ENCODE data around the gene WFS1.

GRCh38 chr4:6226506-6226905 is 43.1 kb upstream of the WFS1 start:
- TF ChIP-seq CTCF (IDR thresholded peaks at IDR 0.05), result no peak
- no peak for TF ChIP-seq EP300 (IDR thresholded peaks at IDR 0.05; ENCODE audit: borderline replicate concordance in 1 of 2, low read depth in 1 of 2, low read length in 1 of 2)
- TF ChIP-seq SMC3 (IDR thresholded peaks at IDR 0.05; ENCODE audit: low read depth, low read length), result no peak
- TF ChIP-seq RAD21 (IDR thresholded peaks at IDR 0.05; ENCODE audit: low read length), result no peak
- no peak for TF ChIP-seq ELF1 (IDR thresholded peaks at IDR 0.05)
- no peak for TF ChIP-seq FOXM1 (IDR thresholded peaks at IDR 0.05; ENCODE audit: low read depth)
- TF ChIP-seq, protein P1, sequence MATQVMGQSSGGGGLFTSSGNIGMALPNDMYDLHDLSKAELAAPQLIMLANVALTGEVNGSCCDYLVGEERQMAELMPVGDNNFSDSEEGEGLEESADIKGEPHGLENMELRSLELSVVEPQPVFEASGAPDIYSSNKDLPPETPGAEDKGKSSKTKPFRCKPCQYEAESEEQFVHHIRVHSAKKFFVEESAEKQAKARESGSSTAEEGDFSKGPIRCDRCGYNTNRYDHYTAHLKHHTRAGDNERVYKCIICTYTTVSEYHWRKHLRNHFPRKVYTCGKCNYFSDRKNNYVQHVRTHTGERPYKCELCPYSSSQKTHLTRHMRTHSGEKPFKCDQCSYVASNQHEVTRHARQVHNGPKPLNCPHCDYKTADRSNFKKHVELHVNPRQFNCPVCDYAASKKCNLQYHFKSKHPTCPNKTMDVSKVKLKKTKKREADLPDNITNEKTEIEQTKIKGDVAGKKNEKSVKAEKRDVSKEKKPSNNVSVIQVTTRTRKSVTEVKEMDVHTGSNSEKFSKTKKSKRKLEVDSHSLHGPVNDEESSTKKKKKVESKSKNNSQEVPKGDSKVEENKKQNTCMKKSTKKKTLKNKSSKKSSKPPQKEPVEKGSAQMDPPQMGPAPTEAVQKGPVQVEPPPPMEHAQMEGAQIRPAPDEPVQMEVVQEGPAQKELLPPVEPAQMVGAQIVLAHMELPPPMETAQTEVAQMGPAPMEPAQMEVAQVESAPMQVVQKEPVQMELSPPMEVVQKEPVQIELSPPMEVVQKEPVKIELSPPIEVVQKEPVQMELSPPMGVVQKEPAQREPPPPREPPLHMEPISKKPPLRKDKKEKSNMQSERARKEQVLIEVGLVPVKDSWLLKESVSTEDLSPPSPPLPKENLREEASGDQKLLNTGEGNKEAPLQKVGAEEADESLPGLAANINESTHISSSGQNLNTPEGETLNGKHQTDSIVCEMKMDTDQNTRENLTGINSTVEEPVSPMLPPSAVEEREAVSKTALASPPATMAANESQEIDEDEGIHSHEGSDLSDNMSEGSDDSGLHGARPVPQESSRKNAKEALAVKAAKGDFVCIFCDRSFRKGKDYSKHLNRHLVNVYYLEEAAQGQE (IDR thresholded peaks at IDR 0.05; ENCODE audit: low read depth, low read length), result no peak
- no peak for TF ChIP-seq POLR2AphosphoS5 (IDR thresholded peaks at IDR 0.05; ENCODE audit: low read depth, low read length)
- no peak for TF ChIP-seq GATA2 (CRISPR knock-in tag; IDR thresholded peaks at IDR 0.05)
- TF ChIP-seq MXI1 (IDR thresholded peaks at IDR 0.05; ENCODE audit: low read depth, low read length), result no peak
- no peak for TF ChIP-seq JUND (IDR thresholded peaks at IDR 0.05)
- no peak for TF ChIP-seq TEAD4 (IDR thresholded peaks at IDR 0.05; ENCODE audit: borderline replicate concordance, insufficient read depth)
- TF ChIP-seq, protein P2, sequence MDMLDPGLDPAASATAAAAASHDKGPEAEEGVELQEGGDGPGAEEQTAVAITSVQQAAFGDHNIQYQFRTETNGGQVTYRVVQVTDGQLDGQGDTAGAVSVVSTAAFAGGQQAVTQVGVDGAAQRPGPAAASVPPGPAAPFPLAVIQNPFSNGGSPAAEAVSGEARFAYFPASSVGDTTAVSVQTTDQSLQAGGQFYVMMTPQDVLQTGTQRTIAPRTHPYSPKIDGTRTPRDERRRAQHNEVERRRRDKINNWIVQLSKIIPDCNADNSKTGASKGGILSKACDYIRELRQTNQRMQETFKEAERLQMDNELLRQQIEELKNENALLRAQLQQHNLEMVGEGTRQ (IDR thresholded peaks at IDR 0.05; ENCODE audit: borderline replicate concordance, low read depth, low read length), result no peak
- TF ChIP-seq RFX5 (IDR thresholded peaks at IDR 0.05; ENCODE audit: low read length), result no peak
